BLaER1 (cell line): ENCODE measurements around the gene MUSTN1.
A peak's percentile ranks its signal among the peaks of the same experiment; 100 is the strongest.

Experiments
- H3K27ac ChIP-seq: shearing (Covaris generic); formaldehyde crosslinking; 2 replicates; pipeline ENCODE4 v1.8.1; 2022
- H3K27me3 ChIP-seq: shearing (Covaris generic); formaldehyde crosslinking; 2 replicates; pipeline ENCODE4 v1.8.1; 2022
- H3K36me3 ChIP-seq: shearing (Covaris generic); formaldehyde crosslinking; 2 replicates; pipeline ENCODE4 v1.8.1; 2022
- H3K4me1 ChIP-seq: shearing (Covaris generic); formaldehyde crosslinking; 2 replicates; pipeline ENCODE4 v1.8.1; 2022
- H3K4me2 ChIP-seq: shearing (Covaris generic); formaldehyde crosslinking; 2 replicates; pipeline ENCODE4 v1.8.1; 2022
- H3K4me3 ChIP-seq: shearing (Covaris generic); formaldehyde crosslinking; 2 replicates; pipeline ENCODE4 v1.8.1; 2022
- H3K9ac ChIP-seq: shearing (Covaris generic); formaldehyde crosslinking; 2 replicates; pipeline ENCODE4 v1.8.1; 2022
- H3K9me3 ChIP-seq: shearing (Covaris generic); formaldehyde crosslinking; 2 replicates; pipeline ENCODE4 v1.8.1; 2022
- H4K20me1 ChIP-seq: shearing (Covaris generic); formaldehyde crosslinking; 2 replicates; pipeline ENCODE4 v1.8.1; 2022
- Cebpa-rat ChIP-seq: shearing (Covaris generic); IDR thresholded peaks from 2 replicates; pipeline ENCODE4 v1.8.1; 2022

The MUSTN1 gene

GRCh38 chr3:52845157-52845556, 10.3 kb upstream of the MUSTN1 start:
- H3K36me3 ChIP-seq: peaks cover 32% of the 10 kb centered on the region
- H4K20me1 ChIP-seq: no peaks in the 10 kb centered on the region
- no peaks in the 10 kb centered on the region for H3K9me3 ChIP-seq
- peaks cover 100% of the 10 kb centered on the region for H3K4me1 ChIP-seq
- TF ChIP-seq Cebpa-rat: no peak
- no peaks in the 10 kb centered on the region for H3K27me3 ChIP-seq
- peak overlapping the region; percentile 89 for H3K27ac ChIP-seq
- H3K4me3 ChIP-seq: no peak overlapping the region; the same call in 1 of the 2 replicates
- peak overlapping the region; percentile 94 for H3K4me2 ChIP-seq
- peak overlapping the region; percentile 76 for H3K9ac ChIP-seq

- Histone ChIP-seq H3K27me3 (no peaks in the 10 kb centered on the region), H4K20me1 (no peaks in the 10 kb centered on the region), H3K27ac (peak overlapping the region; percentile 89), H3K4me2 (peak overlapping the region; percentile 94), H3K36me3 (peaks cover 30% of the 10 kb centered on the region), H3K4me3 (no peak overlapping the region), H3K4me1 (peaks cover 99% of the 10 kb centered on the region), H3K9ac (peak overlapping the region; percentile 76), H3K9me3 (no peaks in the 10 kb centered on the region)
- TF ChIP-seq Cebpa-rat: no peak
Measured at GRCh38 chr3:52844290-52844975, 9.6 kb upstream of the MUSTN1 start.

DNA sequence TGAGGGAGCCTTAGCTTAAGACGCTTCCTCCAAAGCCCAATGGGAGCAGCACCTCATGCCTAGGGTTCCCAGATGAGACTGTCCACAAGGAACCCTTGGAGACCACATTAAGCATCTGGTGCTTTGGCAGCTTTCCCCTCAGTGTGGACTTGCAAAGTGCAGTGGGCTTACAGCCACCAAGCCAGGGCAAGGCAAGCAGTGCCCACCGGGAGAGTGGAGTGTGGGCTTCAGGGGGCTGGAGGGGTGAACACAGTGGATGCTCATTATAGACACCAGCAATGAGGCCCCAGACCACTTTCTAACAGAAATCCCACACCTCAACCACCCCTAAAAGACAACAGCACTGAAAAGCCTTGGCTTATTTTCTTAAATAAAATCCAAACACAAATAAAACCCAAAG, 9.1 kb upstream of the MUSTN1 start:
- Histone ChIP-seq H4K20me1 (no peaks in the 10 kb centered on the region), H3K27ac (peak overlapping the region; percentile 89), H3K4me2 (peak overlapping the region; percentile 94), H3K4me1 (peaks cover 99% of the 10 kb centered on the region), H3K9me3 (no peaks in the 10 kb centered on the region), H3K36me3 (peaks cover 24% of the 10 kb centered on the region), H3K4me3 (no peak overlapping the region), H3K27me3 (no peaks in the 10 kb centered on the region), H3K9ac (0 out of 2 replicates have a peak overlapping the region, but pooled peaks have one; percentile 1)
- no peak for TF ChIP-seq Cebpa-rat

- no peak for TF ChIP-seq Cebpa-rat
- Histone ChIP-seq H3K27ac (peak overlapping the region; percentile 89), H3K4me3 (no peak overlapping the region)
Measured at GRCh38 chr3:52843108-52843865, 8.5 kb upstream of the MUSTN1 start.

DNA sequence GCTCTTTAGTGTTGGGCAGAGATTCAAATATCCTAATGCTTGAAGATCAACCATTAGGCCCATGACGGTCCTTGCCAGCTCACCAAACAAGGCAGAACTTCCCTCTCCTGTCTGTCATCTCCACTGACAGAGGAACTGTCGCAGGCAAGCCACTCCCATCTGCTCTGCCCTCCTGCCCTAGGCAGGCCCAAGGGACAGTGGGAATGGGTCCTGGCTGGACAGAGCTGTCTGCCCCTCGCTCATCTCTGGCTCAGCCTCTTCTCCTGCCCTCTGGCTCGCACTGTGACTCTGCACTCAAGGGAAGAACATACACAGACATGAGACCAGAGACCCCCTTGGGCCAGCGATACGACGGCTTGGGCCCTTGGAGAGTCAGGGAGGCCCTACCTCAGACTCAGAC, 7.6 kb upstream of the MUSTN1 start:
- peaks cover 99% of the 10 kb centered on the region for H3K4me1 ChIP-seq
- H3K4me2 ChIP-seq: peak overlapping the region; percentile 94
- peaks cover 17% of the 10 kb centered on the region; the same call in 1 of the 2 replicates for H3K36me3 ChIP-seq
- no peaks in the 10 kb centered on the region for H4K20me1 ChIP-seq
- H3K27me3 ChIP-seq: no peaks in the 10 kb centered on the region
- no peak overlapping the region for H3K9ac ChIP-seq
- no peaks in the 10 kb centered on the region for H3K9me3 ChIP-seq
- H3K27ac ChIP-seq: peak overlapping the region; percentile 69
- no peak overlapping the region for H3K4me3 ChIP-seq
- TF ChIP-seq Cebpa-rat: no peak

More at GRCh38 chr3:52843108-52843865, 8.5 kb upstream of the MUSTN1 start:
- Histone ChIP-seq H3K4me1 (peaks cover 99% of the 10 kb centered on the region), H3K9ac (no peak overlapping the region), H3K4me2 (peak overlapping the region; percentile 94), H3K9me3 (no peaks in the 10 kb centered on the region), H4K20me1 (no peaks in the 10 kb centered on the region), H3K36me3 (peaks cover 19% of the 10 kb centered on the region; the same call in 1 of the 2 replicates), H3K27me3 (no peaks in the 10 kb centered on the region)

GRCh38 chr3:52841981-52842340, 7.1 kb upstream of the MUSTN1 start:
- Histone ChIP-seq H3K4me3 (no peak overlapping the region), H4K20me1 (no peaks in the 10 kb centered on the region), H3K27ac (peak overlapping the region; percentile 69), H3K4me1 (peaks cover 99% of the 10 kb centered on the region), H3K9me3 (no peaks in the 10 kb centered on the region), H3K9ac (no peak overlapping the region), H3K27me3 (no peaks in the 10 kb centered on the region), H3K36me3 (peaks cover 17% of the 10 kb centered on the region; the same call in 1 of the 2 replicates), H3K4me2 (peak overlapping the region; percentile 94)
- TF ChIP-seq Cebpa-rat: no peak

DNA sequence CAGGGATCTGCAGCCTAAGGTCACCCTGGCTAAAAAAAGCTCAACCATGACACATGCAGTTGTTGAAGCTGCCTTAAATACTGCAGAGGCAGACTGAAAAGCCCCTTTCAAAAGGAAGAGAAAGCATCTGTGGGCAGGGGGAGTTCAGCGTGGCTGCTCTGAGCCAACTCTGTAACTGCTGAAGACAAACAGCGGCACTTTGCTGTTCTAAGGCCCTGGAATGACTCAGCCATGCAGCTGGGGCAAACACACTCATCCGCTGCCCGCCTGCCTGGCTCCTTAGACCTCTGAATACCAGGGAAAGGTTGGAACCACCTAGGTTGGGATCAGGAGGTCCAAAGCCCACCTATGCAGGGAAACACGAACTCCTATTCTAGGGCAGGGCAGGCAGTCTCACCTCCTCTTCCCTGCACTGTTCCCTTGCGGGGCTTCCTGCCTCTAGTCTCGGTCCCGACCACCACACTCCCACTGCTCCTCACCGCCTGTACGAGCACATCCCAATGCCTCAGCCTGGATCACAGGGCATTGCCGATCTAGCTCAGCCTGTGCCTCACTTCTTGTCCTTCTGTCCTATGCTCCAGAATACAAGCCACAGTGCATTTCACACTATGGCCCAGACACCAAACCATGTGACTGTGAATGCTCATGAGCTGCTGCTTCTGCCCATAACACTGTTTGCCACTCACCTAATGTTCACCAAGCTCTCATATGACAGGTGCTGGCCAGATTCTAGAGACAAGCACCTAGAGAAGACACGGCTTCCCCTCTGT, 6.6 kb upstream of the MUSTN1 start:
- TF ChIP-seq Cebpa-rat: no peak
- Histone ChIP-seq H3K4me2 (peak overlapping the region; percentile 94), H4K20me1 (no peaks in the 10 kb centered on the region), H3K27me3 (no peaks in the 10 kb centered on the region), H3K36me3 (peaks cover 18% of the 10 kb centered on the region; the same call in 1 of the 2 replicates), H3K4me3 (no peak overlapping the region), H3K9me3 (no peaks in the 10 kb centered on the region), H3K9ac (peak overlapping the region; percentile 17; the same call in 1 of the 2 replicates), H3K4me1 (peaks cover 99% of the 10 kb centered on the region), H3K27ac (peak overlapping the region; percentile 69)

- H3K27ac ChIP-seq: no peak overlapping the region
- peaks cover 99% of the 10 kb centered on the region for H3K4me1 ChIP-seq
- peaks cover 30% of the 10 kb centered on the region; the same call in 1 of the 2 replicates for H3K36me3 ChIP-seq
- peak overlapping the region; percentile 94 for H3K4me2 ChIP-seq
- TF ChIP-seq Cebpa-rat: no peak
- no peaks in the 10 kb centered on the region for H4K20me1 ChIP-seq
- no peak overlapping the region for H3K4me3 ChIP-seq
- no peaks in the 10 kb centered on the region for H3K27me3 ChIP-seq
- no peak overlapping the region for H3K9ac ChIP-seq
- H3K9me3 ChIP-seq: no peaks in the 10 kb centered on the region
Measured at GRCh38 chr3:52839892-52840545, 5.2 kb upstream of the MUSTN1 start.

- peak overlapping the region; percentile 52; the same call in 1 of the 2 replicates for H3K27ac ChIP-seq
- no peak for TF ChIP-seq Cebpa-rat
Measured at GRCh38 chr3:52839268-52839575, 4.4 kb upstream of the MUSTN1 start.

More at GRCh38 chr3:52839268-52839575, 4.4 kb upstream of the MUSTN1 start:
- Histone ChIP-seq H3K4me2 (peak overlapping the region; percentile 72), H3K36me3 (peaks cover 31% of the 10 kb centered on the region; the same call in 1 of the 2 replicates), H3K9ac (no peak overlapping the region; the same call in 1 of the 2 replicates), H3K27me3 (no peaks in the 10 kb centered on the region), H3K4me1 (peaks cover 99% of the 10 kb centered on the region), H4K20me1 (no peaks in the 10 kb centered on the region), H3K9me3 (no peaks in the 10 kb centered on the region), H3K4me3 (no peak overlapping the region)
